Spleen (tissue), 11 donors: ENCODE measurements around the gene SULT6B1. TPM values are rescaled to one million over a fixed set of nuclear protein-coding genes. Genes with fewer than 3 reads are reported as not detected.
A peak's percentile ranks its signal among the peaks of the same experiment; 100 is the strongest.

ENCODE experiments used
- DNase-seq: peaks from one replicate; pipeline ENCODE4 v3.0.0-alpha.2; 2020
- H3K27ac ChIP-seq, 8 donors: fragments of 200-600 bp; sonication (generic) in 7 of 8; 1 replicate in 4 of 8; 2 replicates in 4 of 8; pipeline versions ENCODE4 v1.5.0 to v1.8.0; 2016 to 2021; ENCODE audit warnings: inconsistent platforms in 4 of 8, mild to moderate bottlenecking in 4 of 8, moderate library complexity in 1 of 8
- H3K27me3 ChIP-seq, 7 donors: fragments of 200-600 bp; sonication (generic) in 6 of 7; replicated peaks in 1 of 7; 1 replicate in 4 of 7; 2 replicates in 3 of 7; pipeline versions ENCODE4 v1.5.0 to v1.8.0; 2016 to 2021; ENCODE audit warnings: inconsistent platforms in 3 of 7, mild to moderate bottlenecking in 1 of 7
- H3K36me3 ChIP-seq, 6 donors: fragments of 200-600 bp; sonication (generic) in 5 of 6; 1 replicate in 4 of 6; 2 replicates in 2 of 6; pipeline versions ENCODE4 v1.5.0 to v1.8.0; 2016 to 2021; ENCODE audit warnings: inconsistent platforms in 2 of 6
- H3K4me1 ChIP-seq, 6 donors: fragments of 200-600 bp; sonication (generic) in 5 of 6; 1 replicate in 3 of 6; 2 replicates in 3 of 6; pipeline versions ENCODE4 v1.5.0 to v1.8.0; 2016 to 2021; ENCODE audit warnings: inconsistent platforms in 3 of 6
- H3K4me3 ChIP-seq, 8 donors: fragments of 200-600 bp; sonication (generic) in 7 of 8; 1 replicate in 4 of 8; 2 replicates in 4 of 8; pipeline versions ENCODE4 v1.5.0 to v1.8.0; 2016 to 2021; ENCODE audit warnings: inconsistent platforms in 4 of 8, mild to moderate bottlenecking in 4 of 8, moderate library complexity in 2 of 8
- H3K9me3 ChIP-seq, 8 donors: fragments of 200-600 bp; sonication (generic) in 7 of 8; 1 replicate in 4 of 8; 2 replicates in 4 of 8; pipeline versions ENCODE4 v1.5.0 to v1.8.0; 2016 to 2021; ENCODE audit warnings: inconsistent platforms in 4 of 8
- POLR2A ChIP-seq, 3 donors: fragments of 450-650 bp; IDR thresholded peaks; one replicate each; pipeline ENCODE4 v1.5.1; 2017; ENCODE audit warnings: antibody characterized with exemption in 3 of 3, mild to moderate bottlenecking in 1 of 3
- POLR2AphosphoS5 ChIP-seq, 3 donors: sonication (generic); formaldehyde crosslinking; IDR thresholded peaks; one replicate each; pipeline ENCODE4 v1.5.1; 2017; ENCODE audit warnings: antibody characterized with exemption in 3 of 3
- WGBS, 5 donors: extraction: QIAGEN DNeasy Blood & Tissue Kit in 3 of 5; methylation state at CpG; one replicate each; pipeline versions ENCODE4 v1.1.5 to v1.1.7; 2013 to 2018; 5-methylcytosine and 5-hydroxymethylcytosine counted together
- intact Hi-C: fragments of 100-400 bp; cut with DNase I; formaldehyde crosslinking; loops from one replicate; pipeline ENCODE4 v1.15.0; 2023; ENCODE audit warnings: low total_unique reads
- polyA plus RNA-seq, 3 donors: library from polyadenylated mRNA; stranded (reverse); fragments of 200-250 nt; gene quantifications; one replicate each; pipeline ENCODE4 v1.2.1, GENCODE V29; 2013
- total RNA-seq, 7 donors: library from RNA; depleted of rRNA in 3 of 7; stranded (reverse); fragments of >200 nt in 3 of 7; fragmentation: NEBNext Ultra II Directional in 4 of 7; extraction: Animal tissue kit (Norgen Biotek cat#: 25700) in 4 of 7; gene quantifications; one replicate each; pipeline versions ENCODE4 v1.1.0 to v1.2.1, GENCODE V29; 2016 to 2021
- TF ChIP-seq, protein P1 (sequence below), 11 experiments: fragments of 200-600 bp in 7 of 11; fragments of 450-650 bp in 4 of 11; sonication (generic) in 4 of 11; IDR thresholded peaks in 8 of 11; conservative IDR thresholded peaks in 3 of 11; 1 replicate in 7 of 11; 2 replicates in 4 of 11; pipeline versions ENCODE4 v1.4.0 to v1.8.0; 2016 to 2021; ENCODE audit warnings: antibody characterized with exemption in 11 of 11, inconsistent platforms in 4 of 11, mild to moderate bottlenecking in 1 of 11
- donor health status: healthy with polysubstance abuse.
- donor health status: DM: no; HTN: no; CAD: no; lungs with moderate emphysema.
- donor health status: DM: no; HTN: no; CAD: no.
- donor health status: Bipolar disorder and iron deficiency.
- donor health status: healthy.
- donor health status: DM: no; HTN: no; CAD: no.
- donor health status: DM: yes; HTN: yes; CAD: no.

SULT6B1 gene
- total and polyA plus RNA-seq, 10 donors, result not detected

DNA sequence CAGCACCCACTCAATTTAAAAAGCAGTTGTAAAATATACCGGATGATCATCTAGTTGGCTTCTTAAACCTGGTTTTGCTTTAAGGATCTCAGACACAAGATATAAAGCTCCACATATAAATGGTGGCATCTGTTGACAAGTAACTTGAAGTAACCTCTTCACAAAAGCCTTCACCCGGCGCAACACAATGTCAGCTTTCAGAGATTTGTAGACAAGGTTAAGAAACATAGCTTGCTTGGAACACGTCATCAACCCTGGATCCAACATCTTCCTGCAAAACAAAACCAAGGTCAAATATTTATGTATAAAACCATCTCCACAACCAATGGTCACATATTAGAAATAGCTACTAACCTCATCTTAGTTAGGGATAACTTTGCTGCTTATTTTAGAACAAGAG, 34.7 kb upstream of the SULT6B1 start:
- no peak overlapping the region for H3K27ac ChIP-seq
- TF ChIP-seq POLR2AphosphoS5 (IDR thresholded peaks at IDR 0.05) (no peak), POLR2A (IDR thresholded peaks at IDR 0.05) (no peak)
- TF ChIP-seq, protein P1, sequence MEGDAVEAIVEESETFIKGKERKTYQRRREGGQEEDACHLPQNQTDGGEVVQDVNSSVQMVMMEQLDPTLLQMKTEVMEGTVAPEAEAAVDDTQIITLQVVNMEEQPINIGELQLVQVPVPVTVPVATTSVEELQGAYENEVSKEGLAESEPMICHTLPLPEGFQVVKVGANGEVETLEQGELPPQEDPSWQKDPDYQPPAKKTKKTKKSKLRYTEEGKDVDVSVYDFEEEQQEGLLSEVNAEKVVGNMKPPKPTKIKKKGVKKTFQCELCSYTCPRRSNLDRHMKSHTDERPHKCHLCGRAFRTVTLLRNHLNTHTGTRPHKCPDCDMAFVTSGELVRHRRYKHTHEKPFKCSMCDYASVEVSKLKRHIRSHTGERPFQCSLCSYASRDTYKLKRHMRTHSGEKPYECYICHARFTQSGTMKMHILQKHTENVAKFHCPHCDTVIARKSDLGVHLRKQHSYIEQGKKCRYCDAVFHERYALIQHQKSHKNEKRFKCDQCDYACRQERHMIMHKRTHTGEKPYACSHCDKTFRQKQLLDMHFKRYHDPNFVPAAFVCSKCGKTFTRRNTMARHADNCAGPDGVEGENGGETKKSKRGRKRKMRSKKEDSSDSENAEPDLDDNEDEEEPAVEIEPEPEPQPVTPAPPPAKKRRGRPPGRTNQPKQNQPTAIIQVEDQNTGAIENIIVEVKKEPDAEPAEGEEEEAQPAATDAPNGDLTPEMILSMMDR (IDR thresholded peaks at IDR 0.05 in 8 of 11, conservative IDR thresholded peaks at IDR 0.05 in 3 of 11), result no peak
- DNase-seq, result no peak
- peaks cover 0 to 82% (median 65%) of the 10 kb centered on the region in 6 donors for H3K36me3 ChIP-seq
- no peaks in the 10 kb centered on the region for H3K9me3 ChIP-seq
- peaks cover 4 to 48% (median 18%) of the 10 kb centered on the region in 6 donors for H3K4me1 ChIP-seq
- WGBS, 5 donors, result 84 to 93% (median 91%) methylated on average over 4 of the region's 4 CpGs
- no peaks in the 10 kb centered on the region for H3K27me3 ChIP-seq
- H3K4me3 ChIP-seq, result no peak overlapping the region
- intact Hi-C loops, result no loop called here

DNA sequence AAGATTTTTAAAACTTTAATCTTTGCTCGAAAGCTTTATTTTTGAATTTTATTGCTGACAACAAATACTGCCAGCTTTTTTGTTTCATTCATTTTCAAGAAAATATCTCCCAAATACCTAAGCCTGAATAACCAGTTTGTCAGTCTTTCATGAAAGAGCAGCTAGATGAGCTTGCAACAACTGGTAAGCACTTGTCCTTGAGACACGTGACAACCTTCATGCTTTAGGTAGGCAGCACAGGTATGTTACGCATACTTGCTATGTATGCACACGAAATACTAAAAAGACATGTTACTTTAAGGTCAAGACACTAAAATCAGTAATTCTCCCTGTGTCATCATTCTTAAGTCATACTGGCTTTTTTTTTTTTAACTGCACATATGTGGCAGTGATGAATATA, 30.6 kb upstream of the SULT6B1 start:
- H3K4me3 ChIP-seq, result no peak overlapping the region
- WGBS, 5 donors, result 90 to 95% (median 94%) methylated on average over 4 of the region's 4 CpGs
- no peak for DNase-seq
- intact Hi-C loops, result no loop called here
- peaks cover 0 to 26% (median 5%) of the 10 kb centered on the region in 6 donors for H3K4me1 ChIP-seq
- no peak overlapping the region for H3K27ac ChIP-seq
- H3K9me3 ChIP-seq, result no peaks in the 10 kb centered on the region
- H3K27me3 ChIP-seq, result no peaks in the 10 kb centered on the region
- TF ChIP-seq, protein P1 (IDR thresholded peaks at IDR 0.05 in 8 of 11, conservative IDR thresholded peaks at IDR 0.05 in 3 of 11), result no peak
- TF ChIP-seq POLR2A (IDR thresholded peaks at IDR 0.05), result no peak
- no peak for TF ChIP-seq POLR2AphosphoS5 (IDR thresholded peaks at IDR 0.05)
- peaks cover 0 to 100% (median 79%) of the 10 kb centered on the region in 6 donors for H3K36me3 ChIP-seq

DNA sequence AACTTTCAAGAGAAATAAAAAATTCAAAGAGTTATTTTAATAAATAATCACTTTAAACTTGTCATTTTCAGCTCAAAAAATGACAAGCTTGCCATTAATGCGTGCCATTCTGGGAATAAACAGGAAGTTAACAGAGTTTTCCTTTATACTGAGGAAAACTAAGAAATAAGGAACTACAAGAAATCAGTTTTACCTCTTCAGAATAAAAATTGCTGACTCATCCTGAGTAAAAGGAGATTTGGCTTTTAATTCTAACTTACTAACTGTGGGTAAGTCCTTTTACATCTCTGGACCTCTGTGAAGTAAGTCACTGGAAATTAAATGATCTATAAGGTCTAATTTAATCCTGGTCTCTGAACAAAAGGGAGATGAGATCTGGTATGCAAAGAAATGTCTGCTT, 26.8 kb upstream of the SULT6B1 start:
- DNase-seq, result no peak
- Histone ChIP-seq H3K4me1 (peaks cover 0 to 11% (median 5%) of the 10 kb centered on the region in 6 donors), H3K36me3 (peaks cover 0 to 100% (median 85%) of the 10 kb centered on the region in 6 donors), H3K27me3 (no peaks in the 10 kb centered on the region), H3K4me3 (no peak overlapping the region), H3K9me3 (peaks cover 0 to 2% (median 0%) of the 10 kb centered on the region in 8 donors), H3K27ac (peak overlapping the region in 6 of 8 donors; percentile 20 to 47 (median 38))
- WGBS, 5 donors, result 31 to 41% (median 36%) methylated on average over 1 of the region's 1 CpG
- intact Hi-C loops, result no loop called here
- TF ChIP-seq, protein P1 (IDR thresholded peaks at IDR 0.05 in 8 of 11, conservative IDR thresholded peaks at IDR 0.05 in 3 of 11), result no peak
- TF ChIP-seq POLR2AphosphoS5 (IDR thresholded peaks at IDR 0.05), result no peak
- no peak for TF ChIP-seq POLR2A (IDR thresholded peaks at IDR 0.05)

DNA sequence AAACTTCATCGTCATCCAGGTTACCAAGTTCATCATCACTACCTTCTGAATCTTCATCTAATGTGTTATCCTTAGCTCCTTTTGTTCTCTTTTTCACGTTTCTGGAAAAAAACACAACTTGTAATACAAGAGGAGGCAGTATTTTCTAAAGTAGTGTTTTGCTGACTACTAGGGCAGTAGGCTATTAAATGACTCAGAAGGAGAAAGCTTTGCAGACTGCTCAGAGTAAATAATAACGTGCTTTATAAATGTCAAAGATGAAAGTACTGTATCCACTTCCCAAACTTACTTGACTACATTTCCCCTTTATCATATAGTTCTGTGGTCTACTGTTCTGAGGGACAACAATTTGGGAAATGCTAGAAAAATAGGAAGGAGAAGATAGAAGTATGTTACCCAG, 23.5 kb upstream of the SULT6B1 start:
- no peaks in the 10 kb centered on the region for H3K27me3 ChIP-seq
- H3K9me3 ChIP-seq, result peaks cover 0 to 35% (median 26%) of the 10 kb centered on the region in 8 donors
- intact Hi-C loops, result no loop called here
- TF ChIP-seq, protein P1 (IDR thresholded peaks at IDR 0.05 in 8 of 11, conservative IDR thresholded peaks at IDR 0.05 in 3 of 11), result no peak
- TF ChIP-seq POLR2AphosphoS5 (IDR thresholded peaks at IDR 0.05), result no peak
- TF ChIP-seq POLR2A (IDR thresholded peaks at IDR 0.05), result no peak
- peaks cover 0 to 11% (median 5%) of the 10 kb centered on the region in 6 donors for H3K4me1 ChIP-seq
- no peak overlapping the region for H3K4me3 ChIP-seq
- H3K36me3 ChIP-seq, result peaks cover 0 to 100% (median 91%) of the 10 kb centered on the region in 6 donors
- H3K27ac ChIP-seq, result no peak overlapping the region
- no peak for DNase-seq
- 85 to 96% (median 86%) methylated on average over 3 of the region's 3 CpGs for WGBS, 5 donors
